HepG2 (cell line): ENCODE results near the gene CCDC175. TPM values are rescaled to one million over a fixed set of nuclear protein-coding genes. Genes with fewer than 3 reads are reported as not detected.
A peak's percentile ranks its signal among the peaks of the same experiment; 100 is the strongest.

Source experiments
- ATAC-seq: fragments of 200-7000 bp; cut with Tn5 transposase; 3 replicates; pipeline ENCODE4 v1.9.1; 2020; ENCODE audit warnings: mild to moderate bottlenecking, moderate library complexity
- Bru-seq: library from RNA; stranded (reverse); fragments of 400-500 nt; gene quantifications from one replicate; lab custom pipeline; 2021; lab: Mats Ljungman, UMichigan
- BruChase-seq, 2 experiments: library from RNA; stranded (reverse); fragments of 400-500 nt; gene quantifications; one replicate each; lab custom pipeline; 2021; lab: Mats Ljungman, UMichigan
- BruUV-seq: library from RNA; stranded (reverse); fragments of 400-500 nt; replicated peaks from 2 replicates; lab custom pipeline; 2021; lab: Mats Ljungman, UMichigan
- CTCF ChIA-PET: fragments of 300-600 bp; formaldehyde crosslinking; extraction: SDS; loops from one replicate; lab custom pipeline; 2021; ENCODE audit warnings: low total read pairs, inconsistent platforms, low intra/inter-chr PET ratio; lab: Yijun Ruan, JAX
- POLR2A ChIA-PET: fragments of 350-600 bp; sonication (Branson Sonifier 250); formaldehyde crosslinking; loops from one replicate; lab custom pipeline; 2020; ENCODE audit warnings: antibody characterized with exemption, inconsistent platforms; lab: Yijun Ruan, JAX
- DNase-seq: peaks from one replicate; pipeline ENCODE4 v3.0.0-alpha.2; 2015; ENCODE audit warnings: low spot score
- FAIRE-seq: peaks from 3 replicates; lab custom pipeline; 2011; peaks lifted over from hg19 to GRCh38; lab: Jason Lieb, UNC
- H2AFZ ChIP-seq: one replicate; pipeline ENCODE4 v1.6.1; 2011; ENCODE audit warnings: low read length, inconsistent platforms
- H3K27ac ChIP-seq: fragments of 300-600 bp; 3 replicates; pipeline ENCODE4 v1.8.0; 2011; ENCODE audit warnings: mixed run types, mild to moderate bottlenecking, mixed read lengths, low read length, inconsistent platforms; ENCODE audit not compliant: insufficient read depth; ENCODE audit errors: extremely low read length
- H3K27me3 ChIP-seq, 2 experiments: fragments of 200-600 bp in 1 of 2; 2 replicates in 1 of 2; 3 replicates in 1 of 2; pipeline versions ENCODE4 v1.6.0 to v1.8.0; 2011; ENCODE audit warnings: low read length in 2 of 2, mild to moderate bottlenecking in 2 of 2, moderate library complexity in 2 of 2, inconsistent platforms in 1 of 2; ENCODE audit not compliant: insufficient read depth in 2 of 2, control insufficient read depth in 1 of 2
- H3K36me3 ChIP-seq, 2 experiments: fragments of 200-600 bp in 1 of 2; replicated peaks in 1 of 2; 2 replicates in 1 of 2; 3 replicates in 1 of 2; pipeline versions ENCODE4 v1.5.1 to v1.8.0; 2011; ENCODE audit warnings: low read length in 2 of 2, inconsistent platforms in 1 of 2; ENCODE audit not compliant: insufficient read depth in 2 of 2, control insufficient read depth in 1 of 2
- H3K4me1 ChIP-seq: 2 replicates; pipeline ENCODE4 v1.5.1; 2012; ENCODE audit warnings: low read length, inconsistent platforms; ENCODE audit not compliant: insufficient read depth
- H3K4me2 ChIP-seq: 2 replicates; pipeline ENCODE4 v1.6.0; 2011; ENCODE audit warnings: low read depth, low read length, inconsistent platforms
- H3K4me3 ChIP-seq, 3 experiments: fragments of 200-600 bp in 1 of 3; sonication (generic), shearing (Covaris generic) in 1 of 3; replicated peaks in 1 of 3; 2 replicates each; pipeline ENCODE4 v1.5.1; 2011 to 2016; ENCODE audit warnings: low read length in 3 of 3, inconsistent platforms in 2 of 3, low read depth in 2 of 3, mild to moderate bottlenecking in 2 of 3, control low read depth in 1 of 3, mixed read lengths in 1 of 3; ENCODE audit not compliant: insufficient read depth in 1 of 3
- H3K79me2 ChIP-seq: one replicate; pipeline ENCODE4 v1.6.1; 2011; ENCODE audit warnings: low read length, inconsistent platforms; ENCODE audit not compliant: insufficient read depth
- H3K9ac ChIP-seq: 2 replicates; pipeline ENCODE4 v1.6.0; 2011; ENCODE audit warnings: mild to moderate bottlenecking, low read depth, low read length, inconsistent platforms; ENCODE audit not compliant: insufficient read depth
- H3K9me3 ChIP-seq: 2 replicates; pipeline ENCODE4 v1.5.1; 2012; ENCODE audit warnings: mild to moderate bottlenecking, low read length
- H4K20me1 ChIP-seq: 2 replicates; pipeline ENCODE4 v1.6.0; 2011; ENCODE audit warnings: inconsistent platforms, mild to moderate bottlenecking, low read length, moderate library complexity; ENCODE audit not compliant: insufficient read depth
- RAD21 ChIP-seq: fragments of 450-650 bp; formaldehyde crosslinking; IDR thresholded peaks from 2 replicates; pipeline ENCODE4 v1.5.0; 2020; ENCODE audit warnings: mild to moderate bottlenecking
- RFX3 ChIP-seq: IDR thresholded peaks from 2 replicates; pipeline ENCODE4 v1.6.1; 2016; ENCODE audit warnings: missing biosample characterization, missing genetic modification reagents
- XRCC5 ChIP-seq: fragments of 200-400 bp; formaldehyde crosslinking; optimal IDR thresholded peaks from 2 replicates; pipeline ENCODE3; 2017; ENCODE audit warnings: mild to moderate bottlenecking, low read length
- ZBTB33 ChIP-seq: sonication (generic); formaldehyde crosslinking; IDR thresholded peaks from 2 replicates; pipeline ENCODE4 v1.4.0; 2020; ENCODE audit warnings: missing genetic modification reagents
- ZFP91 ChIP-seq: sonication (generic); formaldehyde crosslinking; IDR thresholded peaks from 2 replicates; pipeline ENCODE4 v1.9.0; 2022; ENCODE audit warnings: missing genetic modification reagents, mild to moderate bottlenecking, borderline replicate concordance
- ZNF280B ChIP-seq: sonication (generic); formaldehyde crosslinking; IDR thresholded peaks from 2 replicates; pipeline ENCODE4 v1.5.0; 2020; ENCODE audit warnings: missing genetic modification reagents, mild to moderate bottlenecking, borderline replicate concordance
- ZNF687 ChIP-seq: sonication (generic); formaldehyde crosslinking; IDR thresholded peaks from 2 replicates; pipeline ENCODE4 v1.5.1; 2020; ENCODE audit warnings: mild to moderate bottlenecking, missing genetic modification reagents, moderate library complexity
- WGBS: methylation state at CpG from one replicate; pipeline ENCODE4 v1.1.6; 2017; ENCODE audit warnings: low lambda C conversion rate; 5-methylcytosine and 5-hydroxymethylcytosine counted together
- in situ Hi-C: cut with HindIII; loops from 2 replicates; pipeline ENCODE4 v1.10.0; 2017; ENCODE audit warnings: low pct_unique_long_range_greater_than_20kb; ENCODE audit not compliant: extremely low pct_ligation_motif_present
- intact Hi-C: fragments of 100-400 bp; cut with micrococcal nuclease; formaldehyde crosslinking; loops from one replicate; pipeline ENCODE4 v1.10.0; 2022; ENCODE audit not compliant: unreplicated experiment
- long read RNA-seq, 2 experiments: library from RNA in 1 of 2; library from polyadenylated mRNA in 1 of 2; stranded (forward) in 1 of 2; unstranded in 1 of 2; transcript quantifications; one replicate each; pipeline ENCODE4 v2.0.0, GENCODE V29; 2019 to 2022
- polyA minus RNA-seq, 3 experiments: library from RNA; depleted of rRNA, polyadenylated mRNA; stranded (reverse); fragments of >200 nt; gene quantifications; 2 replicates each; pipeline ENCODE4 v1.2.3, GENCODE V29; 2011; ENCODE audit warnings: low replicate concordance in 1 of 3
- polyA plus RNA-seq, 8 experiments: library from polyadenylated mRNA; depleted of rRNA in 3 of 8; stranded (reverse) in 7 of 8; unstranded in 1 of 8; fragments of >200 nt; fragmentation: Illumina TruSeq in 4 of 8; extraction: Trizol in 4 of 8; gene quantifications; 2 replicates each; pipeline versions ENCODE4 v1.2.1 to v1.2.3, GENCODE V29; 2011 to 2016; ENCODE audit warnings: low read depth in 4 of 8, missing spikeins in 1 of 8, mixed read lengths in 1 of 8; ENCODE audit not compliant: insufficient read depth in 1 of 8
- total RNA-seq, 5 experiments: library from RNA; depleted of rRNA; stranded (reverse); fragments of >200 nt; fragmentation: Illumina TruSeq; extraction: Trizol; gene quantifications; 2 replicates each; pipeline ENCODE4 v1.2.3, GENCODE V29; 2016; ENCODE audit warnings: low read depth in 1 of 5

The CCDC175 gene
- not detected in 2 replicates for total RNA-seq (2016; rRNA removed; fragmentation: Illumina TruSeq; extraction: Trizol)
- not detected in 2 replicates for total RNA-seq (2016; cell fraction: cytosol; rRNA removed; fragmentation: Illumina TruSeq; extraction: Trizol; ENCODE audit: low read depth)
- not detected in 2 replicates for total RNA-seq (2016; cell fraction: insoluble cytoplasmic fraction; rRNA removed; fragmentation: Illumina TruSeq; extraction: Trizol)
- not detected in 2 replicates for total RNA-seq (2016; cell fraction: membrane; rRNA removed; fragmentation: Illumina TruSeq; extraction: Trizol)
- total RNA-seq (2016; cell fraction: nucleus; rRNA removed; fragmentation: Illumina TruSeq; extraction: Trizol) = not detected in 2 replicates
- not detected in 2 replicates for polyA plus RNA-seq (2011; rRNA removed)
- polyA plus RNA-seq (2011; cell fraction: cytosol; rRNA removed) = not detected in 2 replicates
- polyA plus RNA-seq (2011; cell fraction: nucleus; rRNA removed) = not detected in 2 replicates
- not detected in 2 replicates for polyA plus RNA-seq (2012)
- not detected in 2 replicates for polyA plus RNA-seq (2016; cell fraction: cytosol; fragmentation: Illumina TruSeq; extraction: Trizol; ENCODE audit: low read depth)
- polyA plus RNA-seq (2016; cell fraction: insoluble cytoplasmic fraction; fragmentation: Illumina TruSeq; extraction: Trizol; ENCODE audit: low read depth) = not detected in 2 replicates
- polyA plus RNA-seq (2016; cell fraction: membrane; fragmentation: Illumina TruSeq; extraction: Trizol; ENCODE audit: low read depth) = not detected in 2 replicates
- polyA plus RNA-seq (2016; cell fraction: nucleus; fragmentation: Illumina TruSeq; extraction: Trizol; ENCODE audit: insufficient read depth, low read depth) = not detected in 2 replicates
- not detected in 2 replicates for polyA minus RNA-seq (2011; rRNA and poly(A)+ RNA removed; ENCODE audit: low replicate concordance)
- not detected in 2 replicates for polyA minus RNA-seq (2011; cell fraction: cytosol; rRNA and poly(A)+ RNA removed)
- polyA minus RNA-seq (2011; cell fraction: nucleus; rRNA and poly(A)+ RNA removed) = not detected in 2 replicates
- percentile 4 among the genes with signal in this experiment for Bru-seq, nascent RNA
- BruChase-seq, experiment 1, labeled RNA remaining after a 6-hour chase = not detected
- percentile 7 among the genes with signal in this experiment for BruChase-seq, experiment 2, labeled RNA remaining after a 2-hour chase
- long read RNA-seq, experiment 1 = 0 reads
- long read RNA-seq, experiment 2 = 0 reads

GRCh38 chr14:59576332-59577294 is at the start of gene CCDC175:
Gene CCDC175, minus strand, starts transcription at chr14:59576812. Its CDS starts 37 bp downstream, at chr14:59576775.
- in situ Hi-C loops (no loop called here), intact Hi-C loops (loop anchor here (1.0 kb wide), 1 partner anchor 69 kb away; no protein-coding TSS in a partner anchor)
- H2AFZ ChIP-seq = no peak within 1 kb of the TSS
- CTCF ChIA-PET = no interaction called here
- H3K4me1 ChIP-seq = no peaks in the 10 kb centered on the region
- no peaks in the 10 kb centered on the region for H3K79me2 ChIP-seq
- ATAC-seq = peak; percentile 99
- 29% methylated on average over 25 of the region's 46 CpGs for WGBS
- DNase-seq = peak; percentile 66
- H3K36me3 ChIP-seq = no peaks in the 10 kb centered on the region
- no TSS peak for BruUV-seq
- H4K20me1 ChIP-seq = no peaks in the 10 kb centered on the region
- H3K27ac ChIP-seq = no peak within 1 kb of the TSS
- H3K9ac ChIP-seq = no peak within 1 kb of the TSS
- no peaks in the 10 kb centered on the region for H3K27me3 ChIP-seq
- POLR2A ChIA-PET = no interaction called here
- H3K4me3 ChIP-seq = no peak within 1 kb of the TSS
- no peak for FAIRE-seq
- H3K4me2 ChIP-seq = no peak within 1 kb of the TSS
- H3K9me3 ChIP-seq = no peaks in the 10 kb centered on the region
- TF ChIP-seq ZBTB33 (CRISPR knock-in tag) (peak; percentile 43; the same call in 1 of the 2 replicates), ZFP91 (CRISPR knock-in tag) (peak; percentile 23; the same call in 1 of the 2 replicates), RFX3 (CRISPR knock-in tag) (peak; percentile 88), ZNF687 (peak; percentile 29; the same call in 1 of the 2 replicates), XRCC5 (peak; percentile 34), RAD21 (peak; percentile 70), ZNF280B (no peak)
